Mucosa of gallbladder (tissue), 1 donor: Measurements from ENCODE around the gene WSB2. TPM values are rescaled to one million over a fixed set of nuclear protein-coding genes. Genes with fewer than 3 reads are reported as not detected.

ENCODE experiments used
- DNase-seq: peaks from one replicate; pipeline ENCODE4 v3.0.0-alpha.2; 2020; ENCODE audit warnings: low spot score
- total RNA-seq: library from RNA; stranded (reverse); gene quantifications from one replicate; pipeline ENCODE4 v1.2.1, GENCODE V29; 2021
- donor health status: DM: no; HTN: no; CAD: no.

WSB2 gene
- total RNA-seq, 1 donor from 2014 or later = 72.3 TPM

DNA sequence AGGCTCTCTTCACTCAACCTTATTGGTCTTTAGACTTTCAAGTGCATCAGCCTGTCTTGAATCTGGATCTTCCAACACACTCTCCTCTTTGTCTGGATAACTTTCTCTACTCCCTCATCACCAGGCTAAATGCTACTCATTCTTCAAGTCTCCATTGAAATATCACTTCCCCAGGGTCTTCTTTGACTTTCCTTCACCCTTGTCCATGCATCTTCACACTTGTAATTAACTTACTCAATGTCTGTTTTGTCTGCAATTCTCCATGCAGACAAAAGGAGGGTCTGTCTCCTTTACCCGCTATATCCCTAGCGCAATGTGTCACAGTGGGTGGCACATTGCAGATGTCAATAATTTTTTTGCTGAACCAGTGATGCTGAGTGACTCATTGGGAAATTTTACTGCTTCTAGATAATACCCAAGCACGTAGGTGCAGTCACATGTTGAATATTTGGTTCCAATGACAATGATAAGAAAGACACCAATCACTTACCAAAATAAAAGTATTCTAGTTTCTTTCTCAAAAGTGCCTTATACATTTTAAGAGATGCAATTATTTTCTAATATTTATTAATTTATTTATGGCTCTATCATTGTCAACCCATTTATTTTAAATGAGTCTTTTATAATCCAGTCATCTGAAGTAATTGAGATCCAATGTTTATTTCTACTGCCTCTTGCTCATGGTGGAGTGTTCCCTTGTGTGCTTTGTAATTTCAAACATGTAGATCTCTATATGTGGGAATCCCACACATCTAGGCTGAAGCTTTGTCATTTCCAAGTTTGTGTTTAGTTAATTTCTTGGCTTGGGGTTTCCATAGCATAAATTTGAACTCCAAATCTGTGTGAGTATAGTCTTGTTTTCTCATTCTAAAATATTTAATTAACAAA lies 66.2 kb downstream of the WSB2 start:
- DNase-seq = no peak

DNA sequence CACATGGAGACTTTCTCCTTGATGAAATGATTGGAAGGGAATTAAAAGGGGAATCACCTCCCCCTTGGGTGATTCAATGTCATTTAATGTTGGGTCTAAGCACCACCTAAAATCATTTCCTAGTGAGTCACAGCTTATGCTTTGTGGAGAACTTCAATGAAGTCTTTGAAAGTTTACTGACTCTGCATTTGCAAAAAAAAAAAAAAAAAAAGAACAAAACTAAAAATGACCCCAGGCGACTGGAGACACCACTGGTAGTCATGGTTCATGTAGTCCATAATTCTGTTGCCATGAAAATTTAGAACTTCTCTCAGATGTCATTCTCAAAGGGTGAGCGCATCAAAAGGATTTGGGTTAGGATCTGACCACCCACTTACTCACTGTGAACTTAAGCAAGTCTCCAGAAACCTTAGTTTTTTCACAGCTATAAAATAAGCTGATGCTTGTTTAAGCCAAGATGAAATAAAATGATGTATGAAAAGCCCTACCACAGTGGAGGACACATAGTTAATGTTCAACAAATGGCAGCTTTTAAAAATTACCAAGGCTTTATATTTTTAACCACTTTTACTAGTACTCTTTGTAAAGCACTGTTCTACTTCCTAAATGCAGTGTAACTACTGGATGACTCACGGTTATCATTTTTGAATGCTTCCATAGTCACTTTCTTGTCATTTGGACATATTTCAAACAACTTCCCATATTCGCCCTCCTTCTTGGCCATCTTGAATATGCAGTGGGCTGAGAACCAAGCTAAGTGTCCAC lies 74.1 kb downstream of the WSB2 start:
- DNase-seq = no peak

- DNase-seq = no peak
Observed at GRCh38 chr12:117985182-117985581, 75.8 kb downstream of the WSB2 start.

Other genes with a start within 250 kb of the WSB2 start
- 2.4 TPM for gene KSR2, start 92.2 kb downstream of the WSB2 start, total RNA-seq
- gene RFC5, start 44.5 kb downstream of the WSB2 start, total RNA-seq = 13.4 TPM
- 48.9 TPM for gene VSIG10, start 42.8 kb upstream of the WSB2 start, total RNA-seq
- 246 TPM for gene PEBP1, start 74.9 kb upstream of the WSB2 start, total RNA-seq